ENCODE data around the gene ELOA.
"Not testable (repeated sequence)": the region's sequence is repeated elsewhere in the genome, so short reads cannot be mapped to it uniquely, and the experiment has no call there.

Gene ELOA, protein sequence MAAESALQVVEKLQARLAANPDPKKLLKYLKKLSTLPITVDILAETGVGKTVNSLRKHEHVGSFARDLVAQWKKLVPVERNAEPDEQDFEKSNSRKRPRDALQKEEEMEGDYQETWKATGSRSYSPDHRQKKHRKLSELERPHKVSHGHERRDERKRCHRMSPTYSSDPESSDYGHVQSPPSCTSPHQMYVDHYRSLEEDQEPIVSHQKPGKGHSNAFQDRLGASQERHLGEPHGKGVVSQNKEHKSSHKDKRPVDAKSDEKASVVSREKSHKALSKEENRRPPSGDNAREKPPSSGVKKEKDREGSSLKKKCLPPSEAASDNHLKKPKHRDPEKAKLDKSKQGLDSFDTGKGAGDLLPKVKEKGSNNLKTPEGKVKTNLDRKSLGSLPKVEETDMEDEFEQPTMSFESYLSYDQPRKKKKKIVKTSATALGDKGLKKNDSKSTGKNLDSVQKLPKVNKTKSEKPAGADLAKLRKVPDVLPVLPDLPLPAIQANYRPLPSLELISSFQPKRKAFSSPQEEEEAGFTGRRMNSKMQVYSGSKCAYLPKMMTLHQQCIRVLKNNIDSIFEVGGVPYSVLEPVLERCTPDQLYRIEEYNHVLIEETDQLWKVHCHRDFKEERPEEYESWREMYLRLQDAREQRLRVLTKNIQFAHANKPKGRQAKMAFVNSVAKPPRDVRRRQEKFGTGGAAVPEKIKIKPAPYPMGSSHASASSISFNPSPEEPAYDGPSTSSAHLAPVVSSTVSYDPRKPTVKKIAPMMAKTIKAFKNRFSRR

DNA sequence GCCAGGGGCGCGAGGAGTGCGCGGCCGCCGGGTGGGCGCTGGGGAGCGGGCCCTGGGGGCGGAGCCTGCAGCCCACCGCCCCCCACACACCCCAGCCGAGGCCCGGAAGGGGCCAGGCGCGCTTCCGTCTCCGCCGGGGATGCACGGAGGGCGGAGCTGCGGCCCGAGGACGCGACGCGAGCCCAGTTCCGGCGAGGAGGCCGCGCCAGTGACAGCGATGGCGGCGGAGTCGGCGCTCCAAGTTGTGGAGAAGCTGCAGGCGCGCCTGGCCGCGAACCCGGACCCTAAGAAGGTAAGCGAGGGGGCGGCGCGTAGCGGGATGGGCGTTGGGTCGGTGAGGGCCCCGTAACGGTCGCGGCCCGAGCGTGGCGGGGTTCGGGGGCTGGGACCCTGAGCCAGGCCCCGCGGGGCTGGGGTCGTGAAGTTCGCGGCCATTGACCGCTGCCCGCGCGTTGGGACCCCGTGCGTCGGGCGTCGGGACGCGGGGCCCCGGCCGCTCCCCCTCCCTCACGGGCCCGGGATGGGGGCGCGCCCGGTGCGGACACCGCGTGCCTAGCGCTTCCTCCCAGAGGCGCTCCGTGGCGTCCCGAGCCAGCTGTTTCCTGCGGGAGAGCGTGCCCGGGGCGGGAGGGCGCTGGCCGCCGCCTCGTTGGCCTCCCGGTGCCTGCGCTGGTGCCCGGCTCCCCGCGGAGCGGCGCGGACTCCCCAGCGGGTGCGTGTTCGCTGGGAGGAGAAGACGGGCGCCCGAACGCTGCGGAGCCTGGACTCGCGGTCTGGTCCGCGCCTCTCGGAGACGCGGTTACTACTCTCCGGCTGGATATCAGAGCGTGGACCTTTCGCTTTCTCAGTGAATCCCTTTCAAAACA, at the start of gene ELOA:
Gene ELOA (plus strand): TSS at position 185 of the 866 bp plus-strand sequence. CDS start 33 bp downstream, at position 218.
- no peak for FAIRE-seq

DNA sequence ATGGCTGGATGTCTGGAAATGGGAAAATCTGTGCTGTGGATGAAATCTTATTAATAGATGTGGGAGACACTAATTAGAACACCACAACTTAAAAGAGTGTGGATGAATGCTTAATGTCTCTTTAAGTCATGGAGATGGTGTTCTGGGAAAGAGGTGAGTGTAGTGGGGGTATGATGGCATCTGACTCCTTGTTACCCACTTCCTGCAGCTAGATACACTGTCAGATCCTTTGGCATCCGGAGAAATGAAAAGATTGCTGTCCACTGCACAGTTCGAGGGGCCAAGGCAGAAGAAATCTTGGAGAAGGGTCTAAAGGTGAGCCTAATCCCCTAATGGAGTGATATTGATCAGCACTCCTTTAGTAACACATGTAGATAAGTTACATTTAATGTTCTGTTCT, 49.7 kb upstream of the ELOA start:
- FAIRE-seq: no peak

DNA sequence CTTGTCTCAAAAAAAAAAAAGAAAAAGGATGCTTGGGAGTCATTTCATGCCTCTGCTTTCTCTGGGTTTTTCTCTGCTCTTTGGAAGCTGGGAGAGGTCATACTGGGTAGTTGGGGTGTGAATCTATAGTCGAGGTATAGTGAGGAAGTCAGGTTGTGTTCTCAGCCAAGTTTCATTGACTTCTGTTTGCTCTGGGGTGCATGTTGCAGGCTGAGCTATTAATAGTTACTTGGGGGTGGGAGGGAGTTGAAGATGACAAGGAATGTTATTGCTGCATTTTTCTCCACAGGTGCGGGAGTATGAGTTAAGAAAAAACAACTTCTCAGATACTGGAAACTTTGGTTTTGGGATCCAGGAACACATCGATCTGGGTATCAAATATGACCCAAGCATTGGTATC, 48.9 kb upstream of the ELOA start:
- no peak for FAIRE-seq

DNA sequence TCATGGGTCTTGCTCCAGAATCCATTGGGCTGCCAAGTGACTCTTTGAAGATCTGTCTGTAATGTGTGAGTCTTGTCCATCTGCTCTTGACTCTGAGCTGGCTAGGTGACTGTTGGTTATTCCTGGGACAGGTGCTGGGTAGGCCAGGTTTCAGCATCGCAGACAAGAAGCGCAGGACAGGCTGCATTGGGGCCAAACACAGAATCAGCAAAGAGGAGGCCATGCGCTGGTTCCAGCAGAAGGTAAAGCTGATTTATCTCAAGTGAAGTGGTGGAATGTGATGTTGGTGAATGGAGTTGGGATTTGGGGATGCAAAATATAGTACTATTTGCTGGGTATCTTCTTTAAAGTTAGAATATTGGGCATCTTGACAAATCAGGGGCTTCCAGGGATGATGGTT, 47.6 kb upstream of the ELOA start:
- FAIRE-seq: no peak

DNA sequence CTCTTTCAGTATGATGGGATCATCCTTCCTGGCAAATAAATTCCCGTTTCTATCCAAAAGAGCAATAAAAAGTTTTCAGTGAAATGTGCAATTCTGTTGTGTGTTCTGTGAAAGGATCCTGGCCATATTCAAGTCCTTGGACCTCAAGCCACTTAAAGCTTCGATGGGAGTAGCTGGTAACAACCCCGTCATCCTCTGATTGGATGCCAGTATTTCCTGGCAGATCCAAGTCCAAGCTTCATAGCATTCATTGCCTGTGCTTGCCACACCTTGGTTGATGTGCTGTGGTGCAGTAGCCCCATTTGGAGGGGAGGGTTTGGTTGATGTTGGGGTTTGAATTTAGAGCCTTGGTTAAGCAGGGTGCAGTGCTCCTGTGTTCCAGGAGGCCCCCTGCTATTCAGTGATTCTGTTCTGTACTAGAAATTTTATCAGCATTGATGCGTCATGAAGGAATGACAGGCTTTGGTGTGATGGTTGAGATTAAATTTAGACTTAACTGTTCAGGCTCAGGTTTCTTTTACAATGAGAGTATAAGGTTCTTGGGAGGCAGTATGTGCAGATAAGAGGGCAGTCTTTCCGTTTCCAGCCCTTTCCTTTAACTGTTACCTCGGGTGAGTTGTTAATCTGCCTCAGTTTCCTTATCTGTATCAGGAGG, 46.8 kb upstream of the ELOA start:
- no peak for FAIRE-seq

DNA sequence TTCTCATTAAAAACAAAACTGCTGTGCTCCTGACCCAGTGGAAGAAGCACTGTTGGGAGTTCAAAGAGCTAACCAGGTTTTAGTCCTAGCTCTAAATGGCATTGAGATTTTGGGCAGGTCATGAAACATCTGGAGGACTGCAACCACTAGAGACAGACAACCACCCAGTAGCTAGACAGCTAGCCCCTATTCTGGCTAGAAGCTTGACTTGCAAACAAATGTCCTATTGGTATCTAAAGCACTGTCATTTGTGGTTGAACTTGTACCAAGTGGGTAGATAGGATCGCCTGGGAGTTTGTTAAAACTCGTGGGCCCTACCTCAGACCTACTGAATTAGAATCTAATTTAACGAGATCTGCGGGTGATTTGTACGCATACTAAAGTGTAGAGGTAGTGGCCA, 44.8 kb upstream of the ELOA start:
- no peak for FAIRE-seq

DNA sequence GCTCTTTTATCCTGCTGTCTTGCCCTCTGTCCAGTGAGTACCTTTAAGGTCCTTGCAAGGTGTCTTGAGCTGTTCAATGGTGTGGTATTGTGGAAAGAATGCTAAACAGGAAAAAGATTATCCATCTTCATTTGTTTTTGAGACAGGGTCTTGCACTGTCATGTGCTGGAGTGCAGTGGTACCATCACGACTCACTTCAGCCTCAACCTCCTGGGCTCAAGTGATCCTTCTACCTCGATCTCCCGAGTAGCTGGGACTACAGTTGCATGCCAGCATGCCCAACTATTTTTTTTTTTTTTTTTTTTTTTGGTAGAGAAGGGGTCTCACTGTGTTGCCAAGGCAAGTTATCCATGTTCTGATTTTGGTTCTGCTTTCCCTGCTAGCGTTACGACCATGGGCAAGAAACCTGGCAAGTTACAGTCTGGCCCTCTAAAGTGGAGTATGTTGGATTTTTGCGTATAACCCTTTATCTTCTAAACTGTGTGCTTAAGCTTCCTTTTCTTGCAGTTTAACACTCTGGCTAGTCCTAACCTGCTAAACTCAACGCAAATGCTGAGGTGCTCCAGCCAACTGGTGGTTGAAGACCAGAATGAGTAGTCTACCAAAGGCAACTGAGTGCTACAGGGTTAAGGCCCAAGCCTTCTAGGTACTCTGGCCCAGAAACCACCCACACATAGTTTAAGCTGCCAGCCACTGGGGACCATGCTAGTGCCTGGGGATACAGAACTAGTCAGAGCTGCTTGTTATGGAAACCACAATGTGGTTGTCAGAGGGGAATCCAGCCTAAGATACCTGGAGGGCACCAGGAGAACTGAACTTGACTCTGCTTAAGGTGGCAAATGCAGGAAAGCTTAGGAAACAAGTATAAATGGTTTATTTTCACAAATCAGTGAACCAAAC, 43.7 kb upstream of the ELOA start:
- no peak for FAIRE-seq

DNA sequence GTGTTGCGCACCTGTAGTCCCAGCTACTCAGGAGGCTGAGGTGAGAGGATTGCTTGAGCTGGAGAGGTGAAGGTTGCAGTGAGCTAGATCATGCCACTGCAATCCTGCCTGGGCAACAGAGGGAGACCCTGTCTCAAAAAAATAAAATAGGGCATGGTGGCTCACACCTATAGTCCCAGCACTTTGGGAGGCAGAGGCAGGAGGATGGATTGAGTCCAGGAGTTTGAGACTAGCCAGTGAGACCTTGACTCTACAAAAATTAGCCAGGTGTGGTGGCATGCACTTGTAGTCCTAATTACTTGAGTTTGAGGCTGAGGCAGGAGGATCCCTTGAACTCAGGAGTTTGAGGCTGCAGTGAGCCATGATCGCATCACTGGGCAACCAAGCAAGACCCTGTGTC, 42.0 kb upstream of the ELOA start:
- no peak for FAIRE-seq

DNA sequence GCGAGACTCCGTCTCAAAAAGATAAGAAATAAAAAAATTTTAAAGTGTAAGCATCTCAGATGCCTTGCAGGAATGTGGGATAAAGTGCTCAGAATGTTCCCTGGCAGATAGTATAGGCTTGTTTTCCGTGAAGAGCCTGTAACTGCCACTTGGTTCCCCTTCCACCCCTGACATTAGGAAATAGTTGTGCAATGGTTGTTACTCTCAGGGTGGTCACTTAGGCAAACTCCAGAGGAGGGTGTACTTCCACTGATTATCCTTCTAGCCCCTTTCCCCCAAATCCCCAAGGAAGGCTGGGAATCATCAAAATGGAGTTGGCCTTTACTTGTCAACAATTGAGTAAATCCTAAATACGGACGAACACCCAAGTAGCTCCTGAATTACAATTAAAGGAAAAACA, 41.3 kb upstream of the ELOA start:
- FAIRE-seq: no peak

DNA sequence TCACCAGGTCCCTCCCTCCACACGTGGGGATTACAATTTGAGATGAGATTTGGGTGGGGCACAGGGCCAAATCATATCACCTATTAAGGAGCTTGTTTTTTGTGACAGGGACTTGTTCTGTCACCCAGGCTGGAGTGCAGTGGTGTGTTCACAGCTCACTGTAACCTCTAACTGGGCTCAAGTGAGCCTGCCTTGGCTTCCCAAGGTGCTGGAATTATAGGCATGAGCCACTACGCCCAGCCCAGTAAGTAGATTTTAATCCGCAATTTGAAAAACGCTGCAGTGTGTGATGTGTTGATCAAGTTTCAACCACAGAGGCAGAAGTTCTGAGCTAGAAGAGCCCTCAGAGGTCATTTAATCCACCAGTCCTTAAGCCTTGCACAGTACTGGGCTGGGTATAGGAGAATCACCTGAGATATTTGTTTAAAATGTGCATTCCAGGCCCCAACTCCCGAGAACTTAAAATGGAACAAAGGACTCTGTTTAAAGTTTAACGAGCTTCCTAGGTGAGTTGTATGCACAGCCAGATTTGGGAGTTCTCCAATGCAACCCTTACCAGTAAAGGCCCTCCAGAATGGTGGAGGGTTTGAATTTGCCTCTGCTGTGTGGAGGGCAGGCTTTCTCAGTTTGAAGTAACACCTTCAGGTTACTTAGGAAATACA, 38.3 kb upstream of the ELOA start:
- no peak for FAIRE-seq

DNA sequence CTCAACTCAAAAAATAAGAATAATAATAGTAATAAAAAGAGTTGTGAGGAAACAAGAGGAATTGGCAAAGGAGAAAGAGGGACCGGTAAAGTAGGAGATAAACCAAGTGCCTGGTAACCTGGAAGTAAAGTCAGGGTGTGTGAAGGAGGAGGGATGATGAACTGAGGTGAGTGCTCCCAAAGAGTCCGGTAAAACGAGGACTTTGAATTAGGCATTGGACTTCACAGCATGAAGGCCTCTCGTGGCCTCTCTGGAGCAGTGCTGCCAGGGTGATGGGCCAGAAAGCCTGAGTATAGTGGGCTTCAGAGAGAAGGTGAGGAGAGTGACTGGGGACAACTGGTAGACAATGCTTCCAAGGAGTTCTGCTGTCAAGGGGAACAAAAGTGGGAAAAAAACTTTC, 34.0 kb upstream of the ELOA start:
- FAIRE-seq: no peak

DNA sequence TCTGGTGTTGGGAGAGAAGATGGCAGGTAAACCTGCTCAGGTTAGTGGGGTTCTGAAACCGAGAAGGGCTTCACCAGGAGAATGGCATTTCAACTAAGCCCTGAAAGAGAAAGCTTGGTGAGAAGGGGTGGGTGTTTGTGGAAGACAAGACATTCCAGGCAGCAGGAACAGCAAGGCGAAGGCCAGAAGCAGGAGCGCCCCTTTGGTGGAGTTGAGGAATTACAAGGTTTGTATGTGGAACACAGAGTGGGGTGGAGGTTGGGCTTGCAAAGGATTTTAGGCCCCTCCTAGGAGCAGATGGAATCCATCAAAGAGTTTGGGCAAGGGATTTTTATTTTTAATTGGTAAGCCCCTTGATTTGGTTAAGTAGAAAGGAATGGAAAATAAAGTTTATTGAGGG, 24.8 kb upstream of the ELOA start:
- no peak for FAIRE-seq

DNA sequence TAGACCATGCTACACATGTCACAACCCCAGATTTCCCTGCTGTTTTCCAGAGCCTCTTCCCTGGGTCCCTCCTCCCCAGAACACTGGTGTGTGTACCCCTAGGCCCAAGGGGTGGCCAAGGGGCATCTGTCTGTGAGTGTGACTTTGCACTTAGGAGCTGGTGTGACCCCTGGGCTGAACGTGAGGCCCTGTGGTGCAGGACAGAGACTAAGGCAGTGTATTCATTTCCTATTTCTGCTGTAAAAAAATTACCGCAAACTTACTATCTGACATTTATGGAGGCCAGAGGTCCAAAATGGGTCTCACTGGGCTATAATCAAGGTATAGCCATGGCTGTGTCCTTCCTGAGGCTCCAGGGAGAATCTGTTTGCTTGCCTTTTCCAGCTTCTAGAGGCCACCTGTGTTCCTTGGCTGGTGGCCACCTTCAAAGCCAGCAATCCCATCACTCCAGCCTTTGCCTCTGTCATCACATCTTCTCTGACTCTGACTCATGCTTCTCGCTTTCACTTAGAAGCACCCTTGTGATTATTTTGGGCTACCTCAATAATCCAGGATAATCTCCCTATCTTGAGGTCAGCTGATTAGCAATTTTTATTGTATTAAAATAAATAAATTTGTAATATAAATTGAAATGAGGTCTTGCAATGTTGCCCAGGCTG, 24.0 kb upstream of the ELOA start:
- no peak for FAIRE-seq

DNA sequence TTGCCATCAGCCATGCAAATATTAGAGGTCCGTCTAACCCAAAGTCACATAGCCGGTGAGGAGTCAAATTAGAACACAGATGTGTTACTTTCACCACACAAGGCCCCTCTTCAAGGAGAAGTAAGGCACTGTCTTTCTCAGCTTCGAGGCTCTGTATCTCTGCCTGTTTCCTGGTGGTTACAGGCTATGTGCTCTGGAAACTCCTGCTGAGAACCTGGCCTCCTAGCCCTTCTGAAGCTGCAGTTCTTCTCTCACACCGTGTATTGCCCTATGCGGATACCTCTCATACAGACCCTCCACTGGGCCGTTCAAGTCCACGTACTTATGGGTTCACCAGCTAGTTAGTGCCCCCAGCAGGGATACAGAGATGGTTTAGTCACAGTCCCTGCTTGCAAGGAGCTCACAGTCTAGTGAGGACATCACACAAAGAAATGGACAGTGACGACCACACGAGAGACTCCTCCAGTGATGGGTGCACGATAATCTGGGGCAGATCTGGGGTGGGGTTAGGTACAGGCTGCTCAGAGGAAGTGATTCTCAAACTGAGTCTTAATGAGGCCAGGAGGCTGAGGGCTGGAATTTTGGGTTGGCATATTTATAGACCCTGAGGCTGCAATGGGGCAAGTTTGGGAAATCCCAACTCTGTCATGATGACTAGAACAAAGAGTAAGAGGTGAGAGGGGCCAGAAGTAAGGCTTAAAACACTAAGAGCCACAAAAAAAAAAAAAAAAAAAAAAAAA, 22.8 kb upstream of the ELOA start:
- FAIRE-seq: no peak

DNA sequence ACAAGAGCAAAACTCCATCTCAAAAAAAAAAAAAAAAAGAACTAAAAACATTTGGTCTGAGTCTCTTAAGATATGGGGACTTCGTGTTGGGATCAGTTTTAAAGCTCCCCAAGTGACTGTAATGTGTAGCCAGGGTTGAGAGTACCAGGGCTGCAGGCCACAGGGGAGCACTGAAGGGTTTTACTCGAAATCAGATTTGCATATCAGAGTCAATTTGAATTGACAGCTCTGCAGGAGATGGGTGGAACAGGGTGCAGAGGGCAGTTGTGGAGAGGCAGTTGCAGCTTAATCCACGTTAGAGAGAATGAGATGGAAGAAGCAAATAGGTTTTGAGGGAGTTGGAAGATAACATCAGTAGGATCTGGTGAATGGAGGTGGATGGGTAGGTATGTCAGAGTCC, 20.6 kb upstream of the ELOA start:
- FAIRE-seq: no peak

DNA sequence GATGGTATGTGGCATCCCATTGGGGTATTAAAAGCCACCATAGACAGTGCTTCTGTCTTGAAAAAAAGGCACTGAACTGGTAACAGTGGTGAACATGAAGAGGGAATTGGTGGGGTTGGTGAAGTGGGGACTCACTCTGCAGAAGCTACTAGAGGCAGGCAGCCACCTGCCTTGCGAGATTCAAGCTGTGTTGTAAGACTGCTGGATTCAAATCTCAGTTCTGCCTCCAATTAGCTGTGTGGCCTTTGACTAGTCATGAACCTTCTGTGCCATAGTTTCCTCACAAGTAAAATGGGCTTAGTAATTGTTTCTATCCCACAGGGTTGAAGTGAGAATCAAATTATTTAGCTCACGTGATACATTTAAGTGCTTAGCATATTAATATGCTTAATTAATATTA, 16.6 kb upstream of the ELOA start:
- FAIRE-seq: no peak

DNA sequence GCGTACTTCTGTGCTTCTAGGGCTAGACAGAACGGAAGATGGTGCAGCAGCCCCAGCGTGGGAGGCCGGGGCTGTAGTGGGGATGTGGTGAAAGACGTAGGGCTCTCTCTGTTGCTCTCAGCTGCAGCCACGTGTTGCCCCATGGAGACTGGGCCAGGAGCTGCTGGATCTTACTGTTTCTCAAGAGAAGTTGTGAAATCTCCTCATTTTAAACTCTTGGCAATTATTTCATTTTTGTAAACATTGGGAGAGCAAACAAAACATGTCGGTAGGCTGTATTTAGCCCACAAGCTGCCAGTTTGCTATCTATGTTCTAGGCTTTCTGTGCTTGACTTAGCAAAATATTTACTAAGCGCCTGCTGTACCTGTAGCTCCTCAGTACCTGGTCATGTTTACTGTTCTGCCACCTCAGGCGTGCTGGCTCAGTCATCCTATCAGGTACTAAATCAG, 15.9 kb upstream of the ELOA start:
- no peak for FAIRE-seq

DNA sequence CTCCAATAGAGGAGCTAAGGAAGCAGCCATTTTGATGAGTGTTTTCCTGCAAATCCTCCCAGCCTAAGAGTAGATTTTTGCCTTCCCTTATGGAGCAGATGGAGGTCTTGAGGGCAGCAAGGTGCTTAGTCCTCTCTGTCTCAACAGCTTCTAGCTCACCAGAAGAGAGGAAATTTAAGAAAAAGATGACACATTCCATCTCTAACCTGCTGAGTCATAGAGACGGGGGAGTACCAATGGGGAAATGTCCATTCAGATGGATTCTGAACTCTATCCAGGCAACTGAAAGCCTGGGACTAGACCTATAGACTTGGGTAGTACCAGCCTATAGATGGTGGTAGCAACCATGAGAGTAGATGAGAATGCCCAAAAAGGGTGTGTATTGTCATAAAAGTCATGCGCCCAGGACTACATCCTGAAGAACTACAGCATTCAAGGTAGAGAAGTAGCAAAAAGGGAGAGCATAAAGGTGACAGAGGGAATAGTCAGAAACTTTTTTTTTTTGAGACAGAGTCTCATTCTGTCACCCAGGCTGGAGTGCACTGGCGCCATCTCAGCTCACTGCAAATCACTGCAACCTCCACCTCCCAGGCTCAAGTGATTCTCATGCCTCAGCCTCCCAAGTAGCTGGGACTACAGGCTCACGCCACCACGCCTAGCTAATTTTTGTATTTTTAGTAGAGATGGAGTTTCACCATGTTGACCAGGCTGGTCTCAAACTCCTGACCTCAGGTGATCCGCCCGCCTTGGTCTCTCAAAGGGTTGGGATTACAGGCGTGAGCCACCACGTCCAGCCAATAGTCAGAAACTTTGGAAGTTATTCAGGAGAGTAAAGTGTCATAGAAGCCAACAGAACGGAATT, 10.7 kb upstream of the ELOA start:
- FAIRE-seq: no peak

DNA sequence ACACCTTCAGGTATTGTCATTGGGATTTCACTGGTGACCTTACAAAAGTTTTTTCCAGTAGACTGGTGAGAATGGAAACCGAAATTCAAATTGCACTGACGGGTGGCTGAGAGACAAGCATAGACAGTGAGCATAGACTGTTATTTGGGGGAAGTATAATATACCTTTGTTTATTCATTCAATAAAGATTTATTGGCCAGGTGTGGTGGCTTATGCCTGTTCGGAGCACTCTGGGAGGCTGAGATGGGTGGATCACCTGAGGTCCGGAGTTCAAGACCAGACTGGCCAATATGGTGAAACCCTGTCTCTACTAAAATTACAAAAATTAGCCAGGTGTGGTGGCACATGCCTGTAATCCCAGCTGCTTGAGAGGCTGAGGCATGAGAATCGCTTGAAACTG, 10.0 kb upstream of the ELOA start:
- not testable (repeated sequence) for FAIRE-seq
